Sigmoid colon (tissue), 7 donors: ENCODE results near the gene BMP15. TPM values are rescaled to one million over a fixed set of nuclear protein-coding genes. Genes with fewer than 3 reads are reported as not detected.
A peak's percentile ranks its signal among the peaks of the same experiment; 100 is the strongest.

Experiments used
- DNase-seq: peaks from one replicate; pipeline ENCODE4 v3.0.0-alpha.2; 2019
- H3K27ac ChIP-seq, 4 donors: fragments of 200-600 bp; sonication (generic); one replicate each; pipeline ENCODE4 v1.5.1; 2016 to 2019; ENCODE audit warnings: mild to moderate bottlenecking in 1 of 4
- H3K27me3 ChIP-seq, 3 donors: fragments of 200-600 bp; sonication (generic); one replicate each; pipeline ENCODE4 v1.5.1; 2019; ENCODE audit warnings: mild to moderate bottlenecking in 1 of 3
- H3K36me3 ChIP-seq, 4 donors: fragments of 200-600 bp; sonication (generic); one replicate each; pipeline ENCODE4 v1.5.1; 2016 to 2019
- H3K4me1 ChIP-seq, 4 donors: fragments of 200-600 bp; sonication (generic); one replicate each; pipeline ENCODE4 v1.5.1; 2017 to 2019
- H3K4me3 ChIP-seq, 4 donors: fragments of 200-600 bp; sonication (generic); one replicate each; pipeline ENCODE4 v1.5.1; 2017 to 2019; ENCODE audit warnings: mild to moderate bottlenecking in 2 of 4, moderate library complexity in 1 of 4
- H3K9me3 ChIP-seq, 4 donors: fragments of 200-600 bp in 3 of 4; sonication (generic) in 3 of 4; one replicate each; pipeline versions ENCODE4 v1.5.1 to v1.6.1; 2013 to 2019
- EP300 ChIP-seq, 4 donors: sonication (generic); formaldehyde crosslinking; IDR thresholded peaks; one replicate each; pipeline ENCODE4 v1.6.1; 2017; ENCODE audit warnings: antibody characterized with exemption in 4 of 4
- POLR2A ChIP-seq, 2 donors: fragments of 450-650 bp; IDR thresholded peaks; one replicate each; pipeline ENCODE4 v1.6.1; 2016; ENCODE audit warnings: antibody characterized with exemption in 2 of 2, mild to moderate bottlenecking in 2 of 2, moderate library complexity in 2 of 2
- POLR2AphosphoS5 ChIP-seq, 4 donors: sonication (generic); formaldehyde crosslinking; IDR thresholded peaks; one replicate each; pipeline ENCODE4 v1.6.1; 2017; ENCODE audit warnings: antibody characterized with exemption in 4 of 4
- WGBS, 2 donors: extraction: QIAGEN DNeasy Blood & Tissue Kit; methylation state at CpG; one replicate each; pipeline ENCODE4 v1.1.7; 2013; 5-methylcytosine and 5-hydroxymethylcytosine counted together
- intact Hi-C: fragments of 100-400 bp; cut with DNase I; formaldehyde crosslinking; loops from one replicate; pipeline ENCODE4 v1.15.1; 2023
- polyA plus RNA-seq, 3 donors: library from polyadenylated mRNA; stranded (reverse); fragments of 200-250 nt; gene quantifications; one replicate each; pipeline ENCODE4 v1.2.3, GENCODE V29; 2013
- total RNA-seq, 4 donors: library from RNA; depleted of rRNA; stranded (reverse); fragments of >200 nt; gene quantifications; one replicate each; pipeline ENCODE4 v1.1.0, GENCODE V29; 2016
- TF ChIP-seq, protein P1 (sequence below), 4 experiments: fragments of 450-650 bp in 3 of 4; fragments of 200-600 bp in 1 of 4; IDR thresholded peaks; one replicate each; pipeline ENCODE4 v1.5.1; 2016 to 2019; ENCODE audit warnings: antibody characterized with exemption in 4 of 4, mild to moderate bottlenecking in 3 of 4, moderate library complexity in 2 of 4
- donor health status: healthy with polysubstance abuse.
- donor health status: Bipolar disorder and iron deficiency.
- donor health status: healthy.

The BMP15 gene
- total and polyA plus RNA-seq, 7 donors: not detected

DNA sequence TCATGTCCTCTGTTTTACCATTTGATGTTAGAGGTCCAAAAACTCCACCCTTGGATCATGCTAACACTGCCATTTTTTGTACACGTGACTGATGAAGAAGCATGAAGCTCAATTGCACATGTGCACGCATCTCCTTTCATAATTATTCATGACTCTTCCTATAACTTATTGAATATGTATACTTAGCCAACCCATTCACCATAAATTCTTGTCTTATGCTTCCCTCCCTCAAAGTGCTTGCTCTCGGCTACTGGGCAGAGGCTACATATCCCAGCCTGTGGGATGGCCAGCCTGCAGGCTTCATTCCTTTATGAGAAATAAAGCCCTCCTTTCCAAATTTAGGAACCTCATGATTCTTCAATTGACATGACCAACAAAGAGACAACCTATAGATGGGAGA is 17.5 kb upstream of the BMP15 start:
- Histone ChIP-seq H3K4me1 (no peaks in the 10 kb centered on the region), H3K27me3 (no peaks in the 10 kb centered on the region), H3K27ac (no peak overlapping the region), H3K36me3 (no peaks in the 10 kb centered on the region), H3K4me3 (no peak overlapping the region), H3K9me3 (no peaks in the 10 kb centered on the region)
- DNase-seq: no peak
- intact Hi-C loops: no loop called here
- TF ChIP-seq EP300 (IDR thresholded peaks at IDR 0.05) (no peak), POLR2A (IDR thresholded peaks at IDR 0.05) (no peak), POLR2AphosphoS5 (IDR thresholded peaks at IDR 0.05) (no peak)
- TF ChIP-seq, protein P1, sequence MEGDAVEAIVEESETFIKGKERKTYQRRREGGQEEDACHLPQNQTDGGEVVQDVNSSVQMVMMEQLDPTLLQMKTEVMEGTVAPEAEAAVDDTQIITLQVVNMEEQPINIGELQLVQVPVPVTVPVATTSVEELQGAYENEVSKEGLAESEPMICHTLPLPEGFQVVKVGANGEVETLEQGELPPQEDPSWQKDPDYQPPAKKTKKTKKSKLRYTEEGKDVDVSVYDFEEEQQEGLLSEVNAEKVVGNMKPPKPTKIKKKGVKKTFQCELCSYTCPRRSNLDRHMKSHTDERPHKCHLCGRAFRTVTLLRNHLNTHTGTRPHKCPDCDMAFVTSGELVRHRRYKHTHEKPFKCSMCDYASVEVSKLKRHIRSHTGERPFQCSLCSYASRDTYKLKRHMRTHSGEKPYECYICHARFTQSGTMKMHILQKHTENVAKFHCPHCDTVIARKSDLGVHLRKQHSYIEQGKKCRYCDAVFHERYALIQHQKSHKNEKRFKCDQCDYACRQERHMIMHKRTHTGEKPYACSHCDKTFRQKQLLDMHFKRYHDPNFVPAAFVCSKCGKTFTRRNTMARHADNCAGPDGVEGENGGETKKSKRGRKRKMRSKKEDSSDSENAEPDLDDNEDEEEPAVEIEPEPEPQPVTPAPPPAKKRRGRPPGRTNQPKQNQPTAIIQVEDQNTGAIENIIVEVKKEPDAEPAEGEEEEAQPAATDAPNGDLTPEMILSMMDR (IDR thresholded peaks at IDR 0.05): no peak
- WGBS, 2 donors: 89 to 95% methylated on average over 3 of the region's 3 CpGs

DNA sequence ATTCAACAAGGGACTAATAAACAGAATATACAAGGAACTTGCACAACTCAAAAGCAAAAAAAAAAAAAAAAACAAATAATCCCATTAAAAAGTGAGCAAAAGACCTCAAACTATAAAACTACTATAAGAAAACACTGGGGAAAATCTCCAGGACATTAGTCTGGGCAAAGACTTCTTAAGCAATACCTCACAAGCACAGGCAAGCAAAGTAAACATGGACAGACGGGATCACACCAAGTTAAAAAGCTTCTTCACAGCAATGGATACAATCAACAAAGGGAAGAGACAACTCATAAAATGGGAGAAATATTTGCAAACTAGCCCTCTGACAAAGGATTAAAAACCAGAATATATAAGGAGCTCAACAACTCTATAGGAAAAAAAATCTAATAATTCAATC is 17.1 kb upstream of the BMP15 start:
- H3K27me3 ChIP-seq: no peaks in the 10 kb centered on the region
- no peaks in the 10 kb centered on the region for H3K9me3 ChIP-seq
- DNase-seq: no peak
- H3K4me1 ChIP-seq: no peaks in the 10 kb centered on the region
- no peak overlapping the region for H3K27ac ChIP-seq
- intact Hi-C loops: no loop called here
- 0% methylated on average over 1 of the region's 1 CpG for WGBS, 2 donors
- no peak for TF ChIP-seq POLR2AphosphoS5 (IDR thresholded peaks at IDR 0.05)
- TF ChIP-seq EP300 (IDR thresholded peaks at IDR 0.05): no peak
- TF ChIP-seq POLR2A (IDR thresholded peaks at IDR 0.05): no peak
- TF ChIP-seq, protein P1 (IDR thresholded peaks at IDR 0.05): no peak
- no peaks in the 10 kb centered on the region for H3K36me3 ChIP-seq
- H3K4me3 ChIP-seq: no peak overlapping the region

DNA sequence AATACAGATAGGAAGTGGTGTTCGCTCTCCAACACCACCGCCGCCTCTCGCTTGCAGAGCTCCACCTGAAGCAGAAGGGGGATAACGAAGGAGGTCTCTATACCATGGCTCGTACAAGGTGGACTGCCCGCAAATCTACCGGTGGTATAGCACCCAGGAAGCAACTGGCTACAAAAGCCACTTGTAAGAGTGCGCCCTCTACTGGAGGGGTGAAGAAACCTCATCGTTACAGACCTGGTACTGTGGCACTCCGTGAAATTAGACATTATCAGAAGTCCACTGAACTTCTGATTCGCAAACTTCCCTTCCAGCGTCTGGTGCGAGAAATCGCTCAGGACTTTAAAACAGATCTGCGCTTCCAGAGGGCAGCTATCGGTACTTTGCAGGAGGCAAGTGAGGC is 5.2 kb upstream of the BMP15 start:
- Histone ChIP-seq H3K9me3 (no peaks in the 10 kb centered on the region), H3K27ac (no peak overlapping the region), H3K27me3 (no peaks in the 10 kb centered on the region), H3K4me3 (no peak overlapping the region), H3K4me1 (no peaks in the 10 kb centered on the region), H3K36me3 (no peaks in the 10 kb centered on the region)
- DNase-seq: no peak
- intact Hi-C loops: no loop called here
- 87 to 94% methylated on average over 17 of the region's 17 CpGs for WGBS, 2 donors
- TF ChIP-seq, protein P1 (IDR thresholded peaks at IDR 0.05): no peak
- TF ChIP-seq POLR2AphosphoS5 (IDR thresholded peaks at IDR 0.05): no peak
- no peak for TF ChIP-seq POLR2A (IDR thresholded peaks at IDR 0.05)
- no peak for TF ChIP-seq EP300 (IDR thresholded peaks at IDR 0.05)

DNA sequence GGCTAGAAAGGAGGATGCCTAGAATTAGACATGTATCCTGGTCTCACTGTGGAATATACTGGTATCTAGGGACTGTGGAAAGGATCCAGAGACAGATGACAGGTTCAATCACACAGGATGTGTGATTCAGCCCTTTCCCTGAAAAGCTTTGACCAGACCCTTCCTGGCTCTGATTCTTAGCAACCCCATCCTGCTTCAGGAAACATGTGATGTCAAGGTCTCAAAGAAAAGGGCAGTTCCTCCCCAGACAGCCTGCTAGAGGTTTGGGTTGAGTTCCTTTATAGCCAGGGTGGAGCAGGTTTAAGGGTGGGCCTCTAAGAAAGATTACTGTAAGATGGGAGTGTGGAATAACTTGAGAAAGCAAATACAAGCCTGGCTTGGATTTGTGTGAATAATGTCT is 3.0 kb downstream of the BMP15 start:
- no peaks in the 10 kb centered on the region for H3K9me3 ChIP-seq
- TF ChIP-seq EP300 (IDR thresholded peaks at IDR 0.05) (no peak), POLR2AphosphoS5 (IDR thresholded peaks at IDR 0.05) (no peak), POLR2A (IDR thresholded peaks at IDR 0.05) (no peak)
- TF ChIP-seq, protein P1 (IDR thresholded peaks at IDR 0.05): no peak
- no peaks in the 10 kb centered on the region for H3K27me3 ChIP-seq
- no peaks in the 10 kb centered on the region for H3K36me3 ChIP-seq
- H3K4me1 ChIP-seq: no peaks in the 10 kb centered on the region
- no peak overlapping the region for H3K4me3 ChIP-seq
- no peak overlapping the region for H3K27ac ChIP-seq
- intact Hi-C loops: no loop called here
- DNase-seq: no peak

DNA sequence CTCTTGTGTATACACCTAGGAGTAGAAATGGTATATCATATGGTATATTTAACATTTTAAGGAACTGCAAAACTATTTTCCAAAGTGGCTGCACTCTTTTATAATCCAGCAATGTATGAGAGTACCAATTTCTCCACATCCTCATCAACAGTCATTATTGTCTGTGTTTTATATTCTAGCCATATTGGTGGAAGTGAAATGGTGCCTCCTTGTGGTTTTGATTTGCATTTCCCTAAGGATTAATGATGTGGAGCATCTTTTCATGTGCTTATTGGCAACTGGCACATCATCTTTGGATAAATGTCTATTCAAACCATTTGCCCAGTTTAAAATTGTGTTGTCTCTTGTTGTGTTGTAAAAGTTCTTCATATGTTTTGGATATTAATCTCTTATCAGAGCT is 9.6 kb downstream of the BMP15 start:
- no peaks in the 10 kb centered on the region for H3K9me3 ChIP-seq
- no peak for TF ChIP-seq EP300 (IDR thresholded peaks at IDR 0.05)
- TF ChIP-seq, protein P1 (IDR thresholded peaks at IDR 0.05): peak in 1 of 4 experiments; percentile 12
- intact Hi-C loops: no loop called here
- no peaks in the 10 kb centered on the region for H3K4me1 ChIP-seq
- DNase-seq: no peak
- H3K36me3 ChIP-seq: no peaks in the 10 kb centered on the region
- no peak overlapping the region for H3K27ac ChIP-seq
- no peaks in the 10 kb centered on the region for H3K27me3 ChIP-seq
- no peak overlapping the region for H3K4me3 ChIP-seq
